Measurements from ENCODE around the gene LDHAL6A.
"Not testable (repeated sequence)": the region's sequence is repeated elsewhere in the genome, so short reads cannot be mapped to it uniquely, and the experiment has no call there.

LDHAL6A gene

DNA sequence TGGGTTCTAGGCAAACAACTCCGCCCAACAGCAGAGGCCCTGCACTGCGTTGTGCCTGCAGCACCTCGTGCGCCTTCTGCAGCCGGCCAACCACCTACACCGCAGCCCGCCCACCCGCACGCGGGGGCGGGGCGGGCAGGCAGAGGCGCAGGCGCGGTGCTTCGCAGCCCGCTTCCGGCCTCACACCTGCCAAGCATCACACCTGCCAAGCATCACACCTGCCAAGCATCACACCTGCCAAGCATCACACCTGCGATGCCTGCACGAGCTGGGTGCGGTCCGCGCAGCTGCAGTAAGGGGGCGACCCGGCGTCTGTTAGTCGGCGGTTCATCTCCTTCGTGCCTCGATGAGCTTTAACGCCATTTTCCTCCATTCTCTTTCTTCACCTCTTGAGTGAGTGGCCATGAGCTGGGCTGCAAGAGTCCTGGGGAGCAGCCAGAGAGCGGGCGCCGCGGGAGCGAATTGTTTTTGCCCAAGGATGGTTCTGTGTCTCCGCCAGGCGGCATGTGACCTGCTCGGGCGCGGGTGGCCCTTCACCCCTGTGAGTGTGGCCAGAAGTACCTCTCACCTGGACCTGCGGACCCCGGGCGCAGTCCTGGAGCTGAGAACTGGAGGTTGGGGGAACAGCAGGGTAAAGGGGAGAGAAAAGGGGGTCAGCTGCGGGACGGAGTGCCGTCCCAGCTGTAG lies at the start of gene LDHAL6A:
TSS of gene LDHAL6A (plus strand) at position 171 of the 687 bp plus-strand sequence. CDS start 825 bp downstream, outside the sequence.
- H3K4me3 ChIP-seq (ENCODE audit: low read depth, low read length), result no peak within 1 kb of the TSS
- no peak for DNase-seq (ENCODE audit: low read depth)

DNA sequence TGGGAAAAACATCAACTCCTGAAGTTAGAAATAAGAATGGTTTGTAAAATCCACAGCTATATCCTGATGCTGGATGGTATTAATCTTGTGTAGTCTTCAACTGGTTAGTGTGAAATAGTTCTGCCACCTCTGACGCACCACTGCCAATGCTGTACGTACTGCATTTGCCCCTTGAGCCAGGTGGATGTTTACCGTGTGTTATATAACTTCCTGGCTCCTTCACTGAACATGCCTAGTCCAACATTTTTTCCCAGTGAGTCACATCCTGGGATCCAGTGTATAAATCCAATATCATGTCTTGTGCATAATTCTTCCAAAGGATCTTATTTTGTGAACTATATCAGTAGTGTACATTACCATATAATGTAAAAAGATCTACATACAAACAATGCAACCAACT lies 48.3 kb upstream of the LDHAL6A start:
- not testable (repeated sequence) for DNase-seq (ENCODE audit: low read depth); H3K4me3 ChIP-seq (ENCODE audit: low read depth, low read length)

DNA sequence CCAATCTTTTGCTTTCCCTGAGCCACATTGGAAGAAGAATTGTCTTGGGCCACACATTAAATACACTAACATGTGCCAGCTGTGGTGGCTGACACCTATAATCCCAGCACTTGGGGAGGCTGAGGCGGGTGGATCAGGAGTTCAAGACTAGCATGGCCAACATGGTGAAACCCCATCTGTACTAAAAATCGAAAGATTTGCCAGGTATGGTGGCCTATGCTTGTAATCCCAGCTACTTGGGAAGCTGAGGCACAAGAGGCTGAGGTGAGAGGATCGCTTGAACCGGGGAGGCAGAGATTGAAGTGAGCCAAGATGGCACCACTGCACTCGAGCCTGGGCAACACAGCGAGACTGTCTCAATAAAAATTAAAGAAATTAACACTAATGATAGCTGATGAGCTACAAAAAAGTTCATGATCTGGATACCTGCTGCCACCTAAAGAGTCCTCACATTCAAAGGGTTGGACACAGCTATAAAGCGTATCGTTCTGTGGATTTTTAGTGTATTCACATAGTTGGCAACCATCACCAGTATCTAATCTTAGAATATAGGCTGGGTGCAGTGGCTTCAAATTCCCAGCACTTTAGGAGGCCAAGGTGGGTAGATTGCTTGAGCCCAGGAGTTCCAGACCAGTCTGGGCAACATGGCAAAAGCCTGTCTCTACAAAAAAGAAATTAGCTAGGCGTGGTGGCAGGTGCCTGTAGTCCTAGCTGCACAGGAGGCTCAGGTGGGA lies 46.9 kb upstream of the LDHAL6A start:
- H3K4me3 ChIP-seq (ENCODE audit: low read depth, low read length), result no peak overlapping the region
- DNase-seq (ENCODE audit: low read depth), result no peak

DNA sequence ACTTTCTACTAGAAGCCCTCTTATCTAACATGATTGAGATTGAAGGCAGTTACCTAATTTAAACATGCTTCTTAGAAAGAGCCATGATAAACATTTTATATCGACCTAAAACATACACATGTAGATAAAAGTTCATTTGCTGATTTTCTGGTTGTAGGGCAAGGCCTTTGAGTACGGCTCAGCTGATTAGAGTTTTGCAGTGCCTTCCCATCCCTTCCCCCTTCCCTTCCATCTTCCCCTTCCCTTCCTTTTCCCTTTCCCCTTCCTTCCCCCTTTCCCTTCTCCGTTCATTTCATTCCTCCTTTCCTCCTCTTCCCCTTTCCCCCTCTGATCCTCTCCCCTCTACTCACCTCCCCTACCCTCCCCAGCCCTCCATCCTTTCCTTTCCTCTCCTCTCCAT lies 39.2 kb upstream of the LDHAL6A start:
- no peak for DNase-seq (ENCODE audit: low read depth)
- no peak overlapping the region for H3K4me3 ChIP-seq (ENCODE audit: low read depth, low read length)

DNA sequence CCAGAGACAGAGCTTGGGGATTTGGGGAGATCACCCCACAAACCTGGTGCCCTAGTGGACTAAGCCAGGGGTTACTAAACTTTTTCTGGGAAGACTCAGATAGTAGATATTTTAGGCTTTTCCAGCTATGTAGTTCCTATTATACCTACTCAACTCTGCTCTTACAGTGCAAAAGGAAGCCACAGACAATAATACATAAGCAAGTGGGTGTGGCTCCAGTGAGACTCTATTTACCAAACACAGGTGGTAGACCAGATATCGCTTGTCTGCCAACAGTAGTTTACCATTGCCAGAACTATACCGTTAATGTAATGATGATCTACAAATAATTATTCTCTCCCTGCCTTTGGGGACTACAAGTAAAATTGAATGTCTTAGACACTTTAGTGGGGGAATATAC lies 36.6 kb upstream of the LDHAL6A start:
- no peak overlapping the region for H3K4me3 ChIP-seq (ENCODE audit: low read depth, low read length)
- no peak for DNase-seq (ENCODE audit: low read depth)

DNA sequence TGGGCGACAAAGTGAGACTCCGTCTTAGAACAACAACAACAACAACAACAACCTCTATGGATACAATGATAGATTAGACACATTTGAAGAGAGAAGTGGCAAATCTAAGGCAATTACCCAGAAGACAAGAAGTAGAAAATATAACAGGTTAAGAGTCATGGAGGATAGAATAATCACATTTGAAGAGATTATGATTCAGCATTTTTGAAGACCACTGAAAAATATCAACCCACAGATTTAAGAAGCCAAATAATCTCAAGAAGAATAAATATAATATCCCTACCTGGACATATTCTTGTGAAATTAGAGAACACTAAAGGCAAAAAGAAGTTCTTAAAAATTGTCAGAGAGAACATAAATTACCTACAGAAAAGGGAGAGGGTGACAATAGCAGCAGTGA lies 35.6 kb upstream of the LDHAL6A start:
- no peak for DNase-seq (ENCODE audit: low read depth)
- no peak overlapping the region for H3K4me3 ChIP-seq (ENCODE audit: low read depth, low read length)

DNA sequence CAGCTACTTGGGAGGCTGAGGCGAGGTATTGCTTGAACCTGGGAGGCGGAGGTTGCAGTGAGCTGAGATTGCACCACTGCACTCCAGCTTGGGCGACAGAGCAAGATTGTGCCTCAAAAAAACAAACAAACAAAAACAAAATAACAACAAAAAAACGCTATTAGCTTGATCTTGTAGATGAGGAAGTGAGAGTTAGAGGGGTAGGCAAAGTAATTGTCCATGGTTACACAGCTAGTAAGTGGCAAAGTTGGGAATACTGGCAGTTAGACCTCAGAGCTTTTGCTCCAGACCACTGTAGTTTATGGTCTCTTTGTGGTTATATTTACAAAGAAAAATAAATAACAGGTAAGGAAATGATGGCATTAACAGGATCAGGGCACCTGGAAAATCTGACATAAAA lies 28.4 kb upstream of the LDHAL6A start:
- no peak for DNase-seq (ENCODE audit: low read depth)
- H3K4me3 ChIP-seq (ENCODE audit: low read depth, low read length), result no peak overlapping the region

GRCh38 chr11:18429332-18429731 lies 26.3 kb upstream of the LDHAL6A start:
- H3K4me3 ChIP-seq (ENCODE audit: low read depth, low read length), result no peak overlapping the region
- no peak for DNase-seq (ENCODE audit: low read depth)

- no peak for DNase-seq (ENCODE audit: low read depth)
- H3K4me3 ChIP-seq (ENCODE audit: low read depth, low read length), result no peak overlapping the region
Measured at GRCh38 chr11:18438691-18439090, 17.0 kb upstream of the LDHAL6A start.

DNA sequence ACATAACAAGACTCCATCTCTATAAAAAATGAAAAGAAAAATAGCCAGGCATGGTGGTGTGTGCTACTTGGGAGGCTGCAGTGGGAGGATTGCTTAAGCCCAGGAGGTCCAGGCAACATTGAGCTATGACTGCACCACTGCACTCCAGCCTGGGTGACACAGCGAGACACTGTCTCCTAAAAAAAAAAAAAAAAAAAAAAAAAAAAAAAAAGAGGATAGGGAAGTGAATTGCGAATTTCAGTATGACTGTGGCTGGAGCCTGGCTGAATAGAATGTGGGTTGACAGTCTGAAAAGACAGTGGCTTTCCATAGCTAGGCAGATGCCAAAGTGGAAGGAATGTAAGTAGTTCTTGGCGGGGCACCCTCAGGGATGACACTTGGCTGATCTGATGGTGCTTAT lies 6.4 kb upstream of the LDHAL6A start:
- no peak overlapping the region for H3K4me3 ChIP-seq (ENCODE audit: low read depth, low read length)
- no peak for DNase-seq (ENCODE audit: low read depth)

- no peak overlapping the region for H3K4me3 ChIP-seq (ENCODE audit: low read depth, low read length)
- peak; percentile 14 for DNase-seq (ENCODE audit: low read depth)
Measured at GRCh38 chr11:18452927-18453326, 2.7 kb upstream of the LDHAL6A start.

GRCh38 chr11:18457450-18457849 lies 1.8 kb downstream of the LDHAL6A start:
- H3K4me3 ChIP-seq (ENCODE audit: low read depth, low read length), result no peak overlapping the region
- no peak for DNase-seq (ENCODE audit: low read depth)

DNA sequence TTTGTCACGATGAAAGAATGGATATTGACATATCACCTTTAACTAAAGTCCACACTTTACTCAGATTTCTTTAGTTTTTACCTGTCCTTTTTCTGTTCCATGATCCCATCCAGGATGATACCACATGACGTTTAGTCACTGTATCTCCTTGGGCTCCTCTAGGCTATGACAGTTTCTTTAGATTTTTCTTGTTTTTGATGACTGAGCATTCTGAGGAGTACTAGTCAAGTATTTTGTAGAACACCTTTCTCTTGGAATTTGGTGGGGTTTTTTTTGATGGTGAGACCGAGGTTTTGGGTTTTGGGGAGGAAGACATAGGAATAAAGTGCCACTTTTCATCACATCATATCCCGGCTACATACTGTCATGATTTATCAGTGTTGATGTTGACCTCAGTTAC lies 4.0 kb downstream of the LDHAL6A start:
- DNase-seq (ENCODE audit: low read depth), result no peak
- H3K4me3 ChIP-seq (ENCODE audit: low read depth, low read length), result no peak overlapping the region

GRCh38 chr11:18461909-18462308 lies 6.3 kb downstream of the LDHAL6A start:
- H3K4me3 ChIP-seq (ENCODE audit: low read depth, low read length), result no peak overlapping the region
- DNase-seq (ENCODE audit: low read depth), result no peak

DNA sequence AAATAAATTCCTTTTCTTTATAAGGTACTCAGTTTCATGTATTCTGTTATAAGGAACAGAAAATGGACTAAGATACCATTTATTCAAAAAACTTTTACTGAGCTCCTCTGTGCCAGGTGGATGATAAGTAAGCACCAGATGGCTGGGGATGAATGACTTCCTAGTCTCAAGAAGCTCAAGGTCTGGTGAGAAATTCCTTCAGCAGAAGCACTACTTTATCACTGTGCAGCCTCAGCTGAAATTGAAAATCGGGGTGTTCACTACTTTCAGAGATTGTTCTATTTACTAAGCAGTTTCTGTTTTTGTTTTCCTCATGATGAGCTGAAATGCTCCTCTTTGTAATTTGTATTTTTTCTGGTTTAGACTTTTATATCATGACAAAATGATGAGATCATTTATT lies 7.8 kb downstream of the LDHAL6A start:
- H3K4me3 ChIP-seq (ENCODE audit: low read depth, low read length), result no peak overlapping the region
- DNase-seq (ENCODE audit: low read depth), result no peak

DNA sequence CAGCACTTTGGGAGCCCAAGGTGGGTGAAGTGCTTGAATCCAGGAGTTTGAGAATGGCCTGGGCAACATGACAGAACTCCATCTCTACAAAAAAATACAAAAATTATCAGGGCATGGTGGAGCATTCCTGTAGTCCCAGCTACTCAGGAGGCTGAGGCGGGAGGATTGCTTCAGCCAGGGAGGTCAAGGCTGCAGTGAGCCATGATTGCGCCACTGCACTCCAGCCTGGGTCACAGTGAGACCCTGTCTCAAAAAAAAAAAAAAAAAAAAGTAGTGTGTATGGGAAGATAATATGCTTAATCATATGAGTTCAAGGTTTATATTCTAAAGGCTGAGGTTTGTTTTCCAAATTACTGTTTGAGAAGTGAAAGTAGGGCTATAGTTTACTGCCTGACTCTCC lies 10.7 kb downstream of the LDHAL6A start:
- no peak for DNase-seq (ENCODE audit: low read depth)
- no peak overlapping the region for H3K4me3 ChIP-seq (ENCODE audit: low read depth, low read length)

- H3K4me3 ChIP-seq (ENCODE audit: low read depth, low read length), result no peak overlapping the region
Measured at GRCh38 chr11:18468059-18468458, 12.4 kb downstream of the LDHAL6A start.

DNA sequence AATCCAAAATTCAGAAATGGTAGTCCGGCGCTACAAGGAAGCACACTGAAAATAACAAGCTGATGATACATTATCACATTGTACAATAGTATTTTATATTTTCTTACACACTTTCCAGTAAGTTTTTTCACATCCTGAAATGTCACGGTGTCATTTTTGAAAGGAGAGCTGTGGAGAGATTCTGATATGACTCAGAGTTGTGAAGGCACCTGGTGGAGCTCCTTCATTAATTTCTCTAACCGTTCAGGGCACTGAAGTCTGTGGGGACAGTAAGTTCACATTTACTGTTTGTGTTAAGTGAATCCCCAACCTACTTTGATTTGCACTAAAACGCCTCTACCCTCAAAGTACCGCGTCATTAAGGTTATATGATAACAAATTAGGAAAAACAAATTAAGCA lies 13.3 kb downstream of the LDHAL6A start:
- no peak for DNase-seq (ENCODE audit: low read depth)
- H3K4me3 ChIP-seq (ENCODE audit: low read depth, low read length), result no peak overlapping the region

More at GRCh38 chr11:18468059-18468458, 12.4 kb downstream of the LDHAL6A start:
- no peak for DNase-seq (ENCODE audit: low read depth)

DNA sequence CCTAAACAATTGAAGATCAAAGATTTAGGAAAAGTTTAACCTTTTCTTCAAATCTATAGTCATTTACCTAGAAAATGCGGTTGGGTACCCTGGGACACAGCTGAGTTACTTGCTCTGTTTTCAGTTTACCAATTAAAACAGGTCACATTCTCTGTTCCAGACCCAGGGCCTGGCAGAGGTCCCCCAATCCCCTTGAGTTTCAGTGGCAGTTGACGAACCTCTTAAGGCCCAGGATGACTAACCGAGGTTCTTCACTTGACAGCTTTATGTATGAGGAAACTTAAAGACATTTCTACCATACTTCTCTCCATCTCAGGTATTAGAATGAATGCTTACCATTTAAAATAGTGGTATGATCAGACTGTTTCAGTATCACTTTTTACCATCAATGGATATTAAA lies 16.3 kb downstream of the LDHAL6A start:
- no peak overlapping the region for H3K4me3 ChIP-seq (ENCODE audit: low read depth, low read length)
- DNase-seq (ENCODE audit: low read depth), result no peak

DNA sequence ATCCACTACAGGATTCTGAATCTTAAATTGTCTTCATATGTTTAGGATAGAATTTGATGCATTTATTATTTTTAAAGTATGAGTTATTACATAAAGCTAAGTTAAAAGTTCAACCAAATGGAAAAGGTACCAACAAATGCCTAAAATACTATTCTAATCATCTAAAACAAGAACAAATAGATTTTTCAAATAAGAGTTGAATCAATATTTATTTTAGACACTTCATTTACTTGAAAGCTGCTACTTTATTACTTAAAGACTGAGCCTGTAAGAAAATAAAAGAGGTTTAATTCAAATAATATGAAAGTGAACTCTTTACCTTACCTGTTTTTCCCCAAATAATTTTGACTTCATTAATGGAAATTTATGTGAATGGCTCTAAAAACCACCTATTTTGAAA lies 16.9 kb downstream of the LDHAL6A start:
- no peak for DNase-seq (ENCODE audit: low read depth)
- no peak overlapping the region for H3K4me3 ChIP-seq (ENCODE audit: low read depth, low read length)

GRCh38 chr11:18479063-18479462 lies 23.4 kb downstream of the LDHAL6A start:
- DNase-seq (ENCODE audit: low read depth), result no peak
- H3K4me3 ChIP-seq (ENCODE audit: low read depth, low read length), result no peak overlapping the region
